ENCODE data around the gene TRMT10C. TPM values are rescaled to one million over a fixed set of nuclear protein-coding genes. Genes with fewer than 3 reads are reported as not detected.

TRMT10C gene
- total RNA-seq, 1 donor from 2014 or later = 25.0 TPM

DNA sequence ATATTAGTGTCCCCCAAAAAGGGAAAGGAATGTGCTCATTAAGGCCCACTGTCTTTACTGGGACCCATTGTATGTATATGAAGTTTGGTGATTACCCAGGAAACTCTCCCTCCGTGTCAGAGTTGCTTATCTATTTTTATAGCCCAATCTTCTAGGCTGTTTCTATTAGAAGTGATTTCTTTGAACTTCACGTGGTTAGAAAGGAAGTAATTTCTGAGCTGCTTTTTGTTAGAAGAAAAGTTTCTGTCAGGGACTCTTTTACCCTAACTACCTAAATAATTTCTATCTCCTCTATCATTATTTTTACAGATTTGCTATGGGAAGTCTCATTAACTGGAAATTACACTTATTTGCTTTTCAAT is 31.0 kb upstream of the TRMT10C start:
- H3K27me3 ChIP-seq (ENCODE audit: control insufficient read depth, insufficient read depth, low read length) = no peaks in the 10 kb centered on the region
- TF ChIP-seq, protein P1, sequence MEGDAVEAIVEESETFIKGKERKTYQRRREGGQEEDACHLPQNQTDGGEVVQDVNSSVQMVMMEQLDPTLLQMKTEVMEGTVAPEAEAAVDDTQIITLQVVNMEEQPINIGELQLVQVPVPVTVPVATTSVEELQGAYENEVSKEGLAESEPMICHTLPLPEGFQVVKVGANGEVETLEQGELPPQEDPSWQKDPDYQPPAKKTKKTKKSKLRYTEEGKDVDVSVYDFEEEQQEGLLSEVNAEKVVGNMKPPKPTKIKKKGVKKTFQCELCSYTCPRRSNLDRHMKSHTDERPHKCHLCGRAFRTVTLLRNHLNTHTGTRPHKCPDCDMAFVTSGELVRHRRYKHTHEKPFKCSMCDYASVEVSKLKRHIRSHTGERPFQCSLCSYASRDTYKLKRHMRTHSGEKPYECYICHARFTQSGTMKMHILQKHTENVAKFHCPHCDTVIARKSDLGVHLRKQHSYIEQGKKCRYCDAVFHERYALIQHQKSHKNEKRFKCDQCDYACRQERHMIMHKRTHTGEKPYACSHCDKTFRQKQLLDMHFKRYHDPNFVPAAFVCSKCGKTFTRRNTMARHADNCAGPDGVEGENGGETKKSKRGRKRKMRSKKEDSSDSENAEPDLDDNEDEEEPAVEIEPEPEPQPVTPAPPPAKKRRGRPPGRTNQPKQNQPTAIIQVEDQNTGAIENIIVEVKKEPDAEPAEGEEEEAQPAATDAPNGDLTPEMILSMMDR (IDR thresholded peaks at IDR 0.05; ENCODE audit: insufficient read depth, low read length, severe bottlenecking) = no peak
- no peak overlapping the region for H3K4me3 ChIP-seq (ENCODE audit: low read depth, low read length)
- no peak for DNase-seq (ENCODE audit: low read depth)
- FAIRE-seq = no peak
- H3K36me3 ChIP-seq (ENCODE audit: control insufficient read depth, insufficient read depth, low read length) = no peaks in the 10 kb centered on the region

DNA sequence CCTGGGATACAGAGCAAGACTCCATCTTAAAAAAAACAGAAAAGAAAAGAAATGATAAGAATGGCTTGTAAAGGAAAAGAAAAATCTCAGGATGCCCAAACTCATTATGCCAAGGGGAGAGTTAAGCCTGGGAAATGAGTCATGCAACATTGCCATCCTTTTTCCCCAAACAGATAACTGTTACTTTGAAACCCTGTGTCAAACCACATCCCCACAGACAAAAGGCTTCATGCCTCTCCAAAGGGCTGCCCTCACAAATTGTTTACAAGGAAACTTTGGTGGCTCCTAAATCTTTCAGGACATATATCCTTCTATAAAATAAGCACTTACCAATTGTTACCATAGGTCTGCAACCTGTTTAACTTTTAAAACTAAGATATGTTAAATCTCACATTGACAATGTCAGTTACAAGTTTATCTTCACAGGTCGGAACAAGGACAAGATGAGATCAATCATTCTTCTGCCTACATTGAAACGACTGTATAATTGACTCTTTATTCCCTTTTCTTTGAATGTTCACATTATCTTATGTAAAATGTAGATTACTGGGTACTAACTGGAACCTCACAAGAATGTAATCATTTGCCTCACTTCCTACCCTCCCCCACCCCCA is 30.1 kb upstream of the TRMT10C start:
- TF ChIP-seq, protein P1 (IDR thresholded peaks at IDR 0.05; ENCODE audit: insufficient read depth, low read length, severe bottlenecking) = no peak
- no peak overlapping the region for H3K4me3 ChIP-seq (ENCODE audit: low read depth, low read length)
- no peaks in the 10 kb centered on the region for H3K27me3 ChIP-seq (ENCODE audit: control insufficient read depth, insufficient read depth, low read length)
- DNase-seq (ENCODE audit: low read depth) (no peak), FAIRE-seq (no peak)
- H3K36me3 ChIP-seq (ENCODE audit: control insufficient read depth, insufficient read depth, low read length) = no peaks in the 10 kb centered on the region

DNA sequence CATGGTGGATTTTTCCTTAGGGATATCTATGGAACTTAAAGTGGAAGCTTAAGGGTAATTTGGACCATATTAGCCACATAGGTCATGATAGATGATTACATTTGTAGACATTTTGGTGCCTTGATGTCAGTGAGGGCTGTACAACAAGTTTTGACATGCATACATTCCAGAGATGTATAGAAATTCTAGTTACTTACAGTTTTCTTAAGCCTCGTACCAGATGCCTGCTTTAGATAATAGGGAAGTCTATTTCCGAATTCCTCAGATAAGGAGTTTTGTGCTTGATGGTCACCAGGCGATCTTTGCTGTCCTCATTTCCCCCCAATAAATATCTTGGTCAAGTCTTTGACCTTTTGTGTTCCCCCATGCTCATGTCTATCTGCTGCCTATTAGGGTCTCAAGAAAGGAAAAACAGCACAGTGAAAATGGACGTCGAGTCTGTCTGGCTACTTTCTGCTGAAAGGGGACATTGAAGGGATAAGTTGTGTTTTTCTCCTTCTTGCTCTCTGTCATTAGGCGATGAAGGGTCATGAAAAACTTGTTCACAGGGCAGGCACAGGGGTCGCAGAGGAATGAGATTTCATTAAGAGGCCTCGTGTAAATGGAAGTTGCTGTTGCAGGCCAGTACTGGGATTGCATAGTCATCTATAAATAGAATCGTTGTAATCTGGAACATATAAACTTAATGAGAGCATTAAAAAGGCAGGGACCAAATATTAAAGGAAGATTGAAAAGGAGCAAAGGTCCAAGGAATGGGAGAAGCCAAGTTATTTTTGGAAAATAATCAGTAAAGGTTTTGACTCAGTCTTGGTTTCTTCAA is 28.7 kb upstream of the TRMT10C start:
- DNase-seq (ENCODE audit: low read depth) = peak; percentile 82
- Histone ChIP-seq H3K4me3 (ENCODE audit: low read depth, low read length) (no peak overlapping the region), H3K27me3 (ENCODE audit: control insufficient read depth, insufficient read depth, low read length) (no peaks in the 10 kb centered on the region), H3K36me3 (ENCODE audit: control insufficient read depth, insufficient read depth, low read length) (no peaks in the 10 kb centered on the region)
- TF ChIP-seq, protein P1 (IDR thresholded peaks at IDR 0.05; ENCODE audit: insufficient read depth, low read length, severe bottlenecking) = no peak
- no peak for FAIRE-seq

DNA sequence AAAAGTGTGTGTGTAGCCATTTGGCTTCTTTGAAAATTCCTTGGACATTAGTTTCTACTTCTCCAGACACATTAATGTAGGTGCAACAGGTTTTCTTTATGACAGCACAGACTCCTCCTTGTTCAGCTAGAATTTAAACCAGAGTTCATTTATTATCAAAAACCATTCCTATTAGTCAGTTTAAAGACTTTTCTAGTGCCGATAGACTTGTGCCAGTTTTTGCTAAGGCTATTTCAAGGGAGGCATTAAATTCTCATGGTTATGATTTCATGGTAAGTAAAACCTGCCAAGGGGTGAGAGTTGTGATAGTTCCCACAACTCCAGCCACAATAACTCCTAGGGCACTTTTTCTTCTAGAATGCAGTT is 28.1 kb upstream of the TRMT10C start:
- H3K4me3 ChIP-seq (ENCODE audit: low read depth, low read length) = no peak overlapping the region
- H3K36me3 ChIP-seq (ENCODE audit: control insufficient read depth, insufficient read depth, low read length) = no peaks in the 10 kb centered on the region
- TF ChIP-seq, protein P1 (IDR thresholded peaks at IDR 0.05; ENCODE audit: insufficient read depth, low read length, severe bottlenecking) = no peak
- DNase-seq (ENCODE audit: low read depth) (no peak), FAIRE-seq (no peak)
- H3K27me3 ChIP-seq (ENCODE audit: control insufficient read depth, insufficient read depth, low read length) = no peaks in the 10 kb centered on the region

DNA sequence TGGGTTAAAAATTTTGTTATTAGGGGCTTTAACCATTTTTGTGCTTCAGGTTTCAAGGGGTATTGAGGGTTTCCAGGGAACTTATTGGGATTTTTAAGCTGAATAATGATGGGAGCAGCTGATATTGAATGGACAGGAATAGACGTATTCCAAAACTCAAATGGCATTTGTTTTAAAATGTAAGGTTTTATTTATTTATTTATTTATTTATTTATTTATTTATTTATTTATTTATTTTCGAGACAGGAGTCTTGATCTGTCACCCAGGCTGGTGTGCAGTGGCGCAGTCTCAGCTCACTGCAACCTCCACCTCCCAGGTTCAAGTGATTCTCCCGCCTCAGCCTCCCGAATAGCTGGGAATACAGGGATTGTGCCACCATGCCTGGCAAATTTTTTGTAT is 26.4 kb upstream of the TRMT10C start:
- H3K27me3 ChIP-seq (ENCODE audit: control insufficient read depth, insufficient read depth, low read length) = no peaks in the 10 kb centered on the region
- DNase-seq (ENCODE audit: low read depth) (no peak), FAIRE-seq (no peak)
- H3K36me3 ChIP-seq (ENCODE audit: control insufficient read depth, insufficient read depth, low read length) = no peaks in the 10 kb centered on the region
- no peak overlapping the region for H3K4me3 ChIP-seq (ENCODE audit: low read depth, low read length)
- TF ChIP-seq, protein P1 (IDR thresholded peaks at IDR 0.05; ENCODE audit: insufficient read depth, low read length, severe bottlenecking) = no peak
